Measurements from ENCODE around the gene BANP. TPM values are rescaled to one million over a fixed set of nuclear protein-coding genes. Genes with fewer than 3 reads are reported as not detected.

The BANP gene
- polyA plus RNA-seq, 4 donors, result 22.8 to 34.0 (median 26.1) TPM

DNA sequence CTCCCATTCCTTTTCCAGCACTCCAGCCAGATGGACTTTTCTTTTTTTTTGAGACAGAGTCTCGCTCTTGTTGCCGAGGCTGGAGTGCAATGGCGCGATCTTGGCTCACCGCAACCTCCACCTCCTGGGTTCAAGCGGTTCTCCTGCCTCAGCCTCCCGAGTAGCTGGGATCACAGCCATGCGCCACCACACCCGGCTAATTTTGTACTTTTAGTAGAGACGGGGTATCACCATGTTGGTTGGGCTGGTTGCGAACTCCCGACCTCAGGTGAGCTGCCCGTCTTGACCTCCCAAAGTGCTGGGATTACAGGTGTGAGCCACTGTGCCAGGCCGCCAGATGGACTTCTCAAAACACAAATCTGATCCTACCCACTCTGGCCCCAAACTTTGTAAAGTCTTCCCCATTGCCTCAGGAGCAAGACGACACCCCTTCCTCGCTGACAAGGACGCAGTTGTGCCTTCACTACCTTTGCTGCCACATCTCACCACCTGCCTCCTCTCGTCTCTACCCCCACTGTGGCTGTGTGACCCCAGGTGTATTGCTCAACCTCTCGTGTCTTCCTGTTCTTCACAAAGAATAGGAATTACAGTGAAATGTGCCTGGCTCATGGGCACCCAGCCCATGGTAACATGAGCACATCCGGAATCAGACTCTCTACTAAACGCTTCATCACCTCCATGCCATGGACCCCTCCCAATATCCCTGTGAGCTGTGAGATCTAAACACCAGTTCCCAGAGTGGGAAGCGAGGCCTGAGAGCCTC lies 3.7 kb upstream of the BANP start:
- no peak for DNase-seq (ENCODE audit: low read depth in 4 of 4, low spot score in 3 of 4)

DNA sequence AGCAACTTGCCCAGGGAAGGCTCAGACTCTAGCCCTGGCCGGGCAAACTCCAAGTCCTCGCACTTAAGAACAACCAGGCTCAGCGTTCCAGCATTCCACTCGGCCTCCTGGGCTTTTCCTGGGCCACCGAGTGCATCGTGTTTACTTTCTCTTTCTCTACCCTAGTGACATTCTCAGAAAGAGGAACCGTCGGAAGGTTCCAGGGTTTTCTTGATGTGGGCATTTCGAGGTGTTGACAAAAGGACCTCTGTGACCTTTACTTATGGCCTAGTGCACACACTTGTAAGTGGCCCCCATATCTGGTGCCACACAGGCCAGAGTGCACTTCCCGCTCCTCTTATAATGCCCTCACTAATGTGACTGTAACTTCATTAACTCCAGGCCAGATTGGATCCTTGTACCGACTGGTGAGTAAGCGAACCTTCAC lies 3.1 kb upstream of the BANP start:
- no peak for DNase-seq (ENCODE audit: low read depth in 4 of 4, low spot score in 3 of 4)

- DNase-seq (ENCODE audit: low read depth in 4 of 4, low spot score in 3 of 4), result no peak
These were observed 2.5 kb upstream of the BANP start for GRCh38 chr16:87948735-87949070.

- DNase-seq (ENCODE audit: low read depth in 4 of 4, low spot score in 3 of 4), result no peak
These were observed 2.0 kb upstream of the BANP start for GRCh38 chr16:87949071-87949744.

DNA sequence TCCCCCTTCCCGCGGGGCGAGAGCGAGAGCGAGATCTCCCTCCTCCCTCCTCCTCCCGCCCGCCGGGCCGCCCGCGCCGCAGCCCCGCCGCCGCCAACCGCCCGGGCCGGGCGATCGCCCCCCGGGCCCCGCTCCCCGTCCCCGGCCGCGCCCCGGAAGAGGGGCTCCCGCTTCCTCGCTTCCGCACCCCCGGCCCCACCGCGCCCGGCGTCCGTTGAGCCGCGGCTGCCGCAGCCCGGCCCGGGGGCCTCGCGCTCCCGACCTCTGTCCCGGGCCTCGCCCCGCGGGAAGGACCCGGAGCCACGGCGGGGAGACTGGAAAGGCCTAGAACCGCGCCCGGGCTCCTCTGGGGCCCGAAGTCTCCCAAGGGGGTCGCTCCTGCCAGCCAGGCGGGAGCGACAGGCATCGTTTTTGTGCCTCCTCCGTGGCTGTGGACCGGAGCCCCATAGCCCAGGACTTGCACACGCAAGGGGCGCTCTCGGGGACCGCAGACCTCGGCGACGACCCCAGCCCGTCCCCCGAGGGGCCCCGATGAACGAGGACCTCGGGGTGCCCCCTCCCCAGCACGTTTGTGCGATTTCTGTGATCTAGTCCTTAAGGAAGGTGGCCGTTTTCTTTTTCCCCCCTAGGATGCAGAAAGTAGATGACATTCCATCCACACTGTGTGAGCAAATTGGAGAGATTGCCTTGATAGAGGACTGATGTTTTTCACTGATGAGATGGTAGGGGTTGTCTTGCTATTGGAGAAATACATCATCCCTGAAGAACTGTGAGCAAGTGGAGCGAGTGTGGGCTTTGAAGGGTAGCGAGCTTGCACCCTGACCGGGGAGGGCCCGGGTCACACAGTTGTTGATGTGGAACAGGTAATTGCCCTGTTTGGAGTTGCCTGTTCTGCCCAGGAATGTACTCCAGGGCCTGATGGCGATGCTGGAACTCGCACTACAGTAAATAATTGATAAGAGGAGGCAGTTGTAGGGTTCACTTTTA lies 611 bp downstream of the BANP start:
- DNase-seq (ENCODE audit: low read depth in 4 of 4, low spot score in 3 of 4), result peak in 1 of 4 donors; percentile 51

- DNase-seq (ENCODE audit: low read depth in 4 of 4, low spot score in 3 of 4), result no peak
These were observed 1.5 kb downstream of the BANP start for GRCh38 chr16:87952751-87953150.

DNA sequence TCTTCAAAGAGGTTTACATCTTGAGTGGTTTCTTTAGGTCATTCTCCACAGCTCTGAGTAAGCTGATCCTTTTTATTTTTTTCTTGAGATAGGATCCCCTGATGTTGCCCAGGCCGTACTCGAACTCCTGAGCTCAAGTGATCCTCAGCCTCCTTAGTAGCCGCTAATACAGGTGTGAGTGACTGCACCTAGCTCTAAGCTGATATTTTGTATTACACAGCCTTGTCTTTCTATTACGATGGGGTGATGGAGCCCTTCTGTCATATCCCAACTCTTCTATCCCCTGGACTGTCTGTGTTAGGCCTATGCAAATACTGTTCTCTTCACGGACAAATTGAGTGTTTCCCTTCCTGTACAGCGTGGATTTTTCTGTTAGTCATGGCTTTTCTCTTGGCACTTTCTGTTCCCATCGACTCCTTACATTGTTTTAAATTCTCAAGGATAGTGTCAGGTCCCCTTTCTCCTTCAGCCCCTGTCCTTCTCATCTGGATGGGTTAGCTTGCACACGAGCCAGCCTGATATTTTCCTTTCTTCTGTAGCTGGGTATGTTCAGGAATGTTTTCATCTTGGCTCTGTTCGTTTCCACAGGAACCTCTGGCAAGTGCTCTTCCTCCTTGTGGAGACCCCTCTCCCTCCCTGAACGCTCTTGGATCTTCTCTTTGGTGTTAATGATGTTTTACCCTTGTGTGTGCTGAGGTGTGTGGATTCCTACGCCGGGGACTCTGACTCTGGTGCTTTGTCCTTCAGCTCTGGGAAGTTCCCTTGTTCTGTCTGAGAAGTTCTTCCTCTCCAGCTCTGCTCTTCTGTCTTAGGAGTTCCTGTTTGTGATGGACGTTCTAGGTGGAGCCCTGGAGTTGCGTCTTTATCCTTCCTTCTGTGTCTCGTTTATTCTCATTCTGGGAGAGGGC lies 2.3 kb downstream of the BANP start:
- DNase-seq (ENCODE audit: low read depth in 4 of 4, low spot score in 3 of 4), result no peak

DNA sequence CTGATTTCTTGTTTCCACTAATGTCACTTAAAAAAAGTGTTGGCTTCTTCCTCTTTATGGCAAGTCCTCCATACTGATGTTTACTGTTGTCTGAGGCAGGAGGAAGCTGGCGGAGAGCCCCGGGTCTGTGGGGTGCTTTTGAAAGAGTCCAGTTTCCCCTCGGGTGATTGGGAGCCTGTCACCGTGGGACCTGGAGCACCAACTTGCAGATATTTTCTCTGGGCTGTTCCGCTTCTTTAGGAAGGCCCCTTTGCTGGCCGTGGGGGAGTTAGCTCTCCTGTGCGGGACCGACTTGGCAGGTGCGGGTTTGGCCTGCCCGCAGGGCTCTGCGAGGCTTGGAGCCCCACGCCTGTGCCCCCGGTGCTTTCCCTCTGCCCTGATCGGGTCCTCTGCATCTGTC lies 3.1 kb downstream of the BANP start:
- DNase-seq (ENCODE audit: low read depth in 4 of 4, low spot score in 3 of 4), result no peak

DNA sequence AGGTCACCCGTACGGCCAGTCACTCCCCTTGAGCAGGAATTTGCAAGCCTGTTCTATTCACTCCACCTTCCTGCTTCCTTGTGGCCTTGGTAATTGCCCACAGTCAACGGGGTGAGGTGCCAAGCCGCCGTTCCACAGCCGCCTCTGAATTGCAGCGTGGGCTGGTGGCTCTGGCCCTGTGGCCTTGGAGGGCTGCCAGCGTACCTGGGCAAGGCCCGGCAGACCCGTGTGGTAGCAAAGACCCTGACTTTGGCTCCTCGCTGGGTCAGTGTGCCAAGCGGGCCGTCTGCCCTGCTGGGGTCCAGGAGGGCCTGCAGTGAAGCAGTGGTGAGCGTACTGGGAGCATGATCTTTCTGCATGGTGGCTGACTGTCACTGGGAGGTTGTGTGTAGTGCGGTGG lies 3.6 kb downstream of the BANP start:
- no peak for DNase-seq (ENCODE audit: low read depth in 4 of 4, low spot score in 3 of 4)

DNA sequence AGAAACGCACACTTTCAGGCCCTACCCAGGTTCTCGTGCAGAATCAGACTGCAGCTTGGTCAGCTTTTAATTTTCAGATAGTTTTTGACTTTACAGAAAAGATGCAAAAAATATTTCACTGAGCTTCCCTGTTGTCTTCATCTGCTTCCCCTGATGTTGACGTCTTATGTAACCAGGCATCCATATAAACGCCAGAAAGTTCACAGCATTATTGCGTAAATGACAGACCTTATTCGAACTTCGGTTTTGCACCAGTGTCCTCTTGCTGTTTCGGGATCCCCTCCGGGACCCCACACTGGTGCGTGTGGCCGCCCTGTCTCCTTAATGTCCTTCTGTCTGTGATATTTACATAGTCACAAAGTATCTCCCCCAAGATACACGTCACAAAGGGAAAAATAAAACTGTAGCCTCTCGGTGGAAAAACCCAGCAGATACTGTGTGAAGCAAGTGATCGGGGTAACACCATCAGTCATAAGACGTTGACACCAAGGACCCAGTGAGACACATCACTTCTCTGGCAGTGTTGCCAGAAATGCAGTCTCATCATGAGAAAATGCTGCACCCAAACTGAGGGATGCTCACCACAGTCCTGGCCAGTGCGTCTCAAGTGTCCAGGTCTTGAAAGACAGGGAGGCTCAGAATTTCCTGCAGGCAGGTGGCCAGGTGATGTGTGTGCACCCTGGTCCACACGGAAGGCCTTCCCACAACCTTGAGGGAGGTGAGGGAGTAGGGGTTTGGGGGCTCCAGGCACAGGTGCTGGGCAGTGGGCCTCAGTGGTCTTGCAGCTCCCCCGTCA lies 4.3 kb downstream of the BANP start:
- DNase-seq (ENCODE audit: low read depth in 4 of 4, low spot score in 3 of 4), result no peak

DNA sequence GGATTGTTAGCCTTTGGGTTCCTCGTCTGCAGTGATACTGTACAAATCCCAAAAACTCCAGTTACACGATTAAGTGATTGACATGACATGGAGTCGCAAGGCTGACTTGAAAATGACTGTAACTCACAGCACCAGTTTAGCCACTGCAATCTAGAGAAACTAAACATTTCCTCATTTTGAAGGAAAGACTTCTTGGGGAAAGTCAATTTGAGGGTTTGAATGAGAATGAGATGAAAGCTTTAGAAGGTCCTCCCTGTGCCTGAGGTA lies 4.8 kb downstream of the BANP start:
- DNase-seq (ENCODE audit: low read depth in 4 of 4, low spot score in 3 of 4), result no peak

DNA sequence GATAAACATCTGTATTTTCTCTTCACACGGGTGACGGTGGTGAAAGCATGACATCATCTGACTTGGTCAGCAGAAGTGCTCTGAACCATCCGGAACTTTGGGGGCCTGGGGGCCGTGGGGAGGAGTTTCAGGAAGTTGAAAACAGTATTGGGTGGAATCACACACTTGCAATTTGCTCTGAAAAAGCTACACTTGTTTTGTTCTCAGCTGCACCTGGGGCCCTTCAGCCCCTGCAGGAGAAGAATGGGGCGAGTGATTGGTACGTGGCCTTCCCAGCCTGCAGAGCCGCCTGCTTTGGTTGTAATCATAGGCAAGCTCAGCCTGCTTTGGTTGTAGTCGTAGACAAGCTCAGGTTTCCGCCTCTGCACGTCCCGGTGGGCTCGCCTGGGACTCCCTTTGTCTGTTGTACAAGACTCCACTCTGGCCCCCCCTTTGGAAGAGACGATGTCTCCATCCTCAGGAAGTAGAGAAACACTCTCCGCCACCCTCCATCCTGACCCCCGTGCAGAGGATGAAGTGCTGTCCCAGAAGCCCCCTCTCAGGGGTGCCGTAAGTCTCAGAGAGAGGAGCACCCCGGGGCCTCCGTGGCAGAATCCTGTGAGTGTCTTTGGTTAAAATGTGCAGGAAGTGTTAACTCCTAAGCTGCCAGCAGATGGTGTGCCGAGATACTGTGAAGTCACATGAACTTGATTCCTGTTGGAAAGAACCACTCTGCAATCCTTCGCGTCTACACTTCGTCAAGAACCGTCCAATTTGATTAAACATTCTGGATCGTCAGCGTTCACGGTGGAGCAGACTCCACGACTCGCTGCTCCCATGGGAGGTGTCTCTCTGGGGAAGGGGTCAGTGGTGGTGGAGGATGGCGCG lies 5.4 kb downstream of the BANP start:
- DNase-seq (ENCODE audit: low read depth in 4 of 4, low spot score in 3 of 4), result peak in 1 of 4 donors; percentile 48

GRCh38 chr16:87957296-87958094 lies 6.3 kb downstream of the BANP start:
- no peak for DNase-seq (ENCODE audit: low read depth in 4 of 4, low spot score in 3 of 4)

- no peak for DNase-seq (ENCODE audit: low read depth in 4 of 4, low spot score in 3 of 4)
These were observed 7.4 kb downstream of the BANP start for GRCh38 chr16:87958632-87959031.

- no peak for DNase-seq (ENCODE audit: low read depth in 4 of 4, low spot score in 3 of 4)
These were observed 8.3 kb downstream of the BANP start for GRCh38 chr16:87959391-87959990.

- DNase-seq (ENCODE audit: low read depth in 4 of 4, low spot score in 3 of 4), result no peak
These were observed 9.1 kb downstream of the BANP start for GRCh38 chr16:87960296-87960695.

- no peak for DNase-seq (ENCODE audit: low read depth in 4 of 4, low spot score in 3 of 4)
These were observed 9.6 kb downstream of the BANP start for GRCh38 chr16:87960852-87961251.
